Upper lobe of left lung (tissue), 6 donors: ENCODE data around the gene RNH1. TPM values are rescaled to one million over a fixed set of nuclear protein-coding genes. Genes with fewer than 3 reads are reported as not detected.

ENCODE experiments used
- ATAC-seq, 2 donors: fragments of 200-7000 bp; cut with Tn5 transposase; one replicate each; pipeline ENCODE4 v1.9.1; 2022; ENCODE audit warnings: mild to moderate bottlenecking in 2 of 2, moderate library complexity in 2 of 2; ENCODE audit not compliant: low FRiP score in 2 of 2
- DNase-seq, 2 donors: peaks; one replicate each; pipeline ENCODE4 v3.0.0-alpha.2; 2019 to 2020
- H3K27ac ChIP-seq, 4 donors: fragments of 200-600 bp; sonication (generic); one replicate each; pipeline ENCODE4 v1.5.1; 2016 to 2019
- H3K27me3 ChIP-seq, 4 donors: fragments of 200-600 bp; sonication (generic); one replicate each; pipeline ENCODE4 v1.5.1; 2017 to 2019
- H3K36me3 ChIP-seq, 4 donors: fragments of 200-600 bp; sonication (generic); one replicate each; pipeline ENCODE4 v1.5.1; 2016 to 2019
- H3K4me1 ChIP-seq, 4 donors: fragments of 200-600 bp; sonication (generic); one replicate each; pipeline ENCODE4 v1.5.1; 2018 to 2019
- H3K4me3 ChIP-seq, 4 donors: fragments of 200-600 bp; sonication (generic); one replicate each; pipeline ENCODE4 v1.5.1; 2017 to 2019; ENCODE audit warnings: mild to moderate bottlenecking in 2 of 4, moderate library complexity in 1 of 4
- H3K9me3 ChIP-seq, 4 donors: fragments of 200-600 bp; sonication (generic); one replicate each; pipeline ENCODE4 v1.5.1; 2018 to 2019
- EP300 ChIP-seq, 4 donors: sonication (generic); formaldehyde crosslinking; IDR thresholded peaks; one replicate each; pipeline ENCODE4 v1.5.1; 2017; ENCODE audit warnings: antibody characterized with exemption in 4 of 4, control low read depth in 2 of 4
- POLR2A ChIP-seq, 4 donors: fragments of 450-650 bp; IDR thresholded peaks; one replicate each; pipeline ENCODE4 v1.5.1; 2016 to 2017; ENCODE audit warnings: antibody characterized with exemption in 4 of 4, mild to moderate bottlenecking in 2 of 4
- POLR2AphosphoS5 ChIP-seq, 2 donors: sonication (generic); formaldehyde crosslinking; IDR thresholded peaks; one replicate each; pipeline ENCODE4 v1.5.1; 2017; ENCODE audit warnings: antibody characterized with exemption in 2 of 2
- WGBS, 2 donors: methylation state at CpG; one replicate each; pipeline ENCODE4 v1.1.5; 2017 to 2018; 5-methylcytosine and 5-hydroxymethylcytosine counted together
- total RNA-seq, 6 donors: library from RNA; depleted of rRNA in 4 of 6; stranded (reverse); fragments of >200 nt in 4 of 6; gene quantifications; one replicate each; pipeline versions ENCODE4 v1.1.0 to v1.2.1, GENCODE V29; 2016 to 2021
- TF ChIP-seq, protein P1 (sequence below), 6 experiments: fragments of 450-650 bp in 4 of 6; fragments of 200-600 bp in 2 of 6; sonication (generic) in 2 of 6; IDR thresholded peaks; one replicate each; pipeline ENCODE4 v1.5.1; 2016 to 2019; ENCODE audit warnings: antibody characterized with exemption in 6 of 6
- donor health status: DM: no; HTN: no; CAD: no; lungs with moderate emphysema.
- donor health status: DM: no; HTN: yes; CAD: no; lungs with severe emphysema.

The RNH1 gene
- total RNA-seq, 6 donors from 2014 or later: 236 to 374 (median 339) TPM

DNA sequence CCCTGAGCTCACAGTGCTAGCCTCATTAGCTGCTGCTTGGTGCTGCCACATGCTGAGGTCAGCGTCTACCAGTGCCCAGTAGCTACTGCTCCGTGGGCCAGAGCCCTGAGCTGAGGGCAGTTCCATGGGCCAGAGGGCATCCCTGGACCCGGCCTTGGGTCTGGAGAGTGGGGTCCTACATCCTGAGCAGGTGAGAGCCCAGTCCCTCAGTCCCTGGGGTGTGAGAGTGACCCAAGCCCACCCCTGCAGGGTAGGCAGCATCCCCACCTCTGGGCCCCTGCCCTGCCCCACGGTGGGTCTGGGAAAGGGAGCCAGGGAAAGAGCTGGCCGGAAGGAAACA is 43.7 kb upstream of the RNH1 start:
- DNase-seq (no peak), ATAC-seq (no peak)
- no peak overlapping the region for H3K27ac ChIP-seq
- 88 to 100% methylated on average over 1 to 4 of the region's 5 CpGs for WGBS, 2 donors
- peaks cover 0 to 14% (median 5%) of the 10 kb centered on the region in 4 donors for H3K27me3 ChIP-seq
- no peaks in the 10 kb centered on the region for H3K9me3 ChIP-seq
- H3K36me3 ChIP-seq: no peaks in the 10 kb centered on the region
- H3K4me3 ChIP-seq: no peak overlapping the region
- H3K4me1 ChIP-seq: peaks cover 13 to 18% (median 17%) of the 10 kb centered on the region in 4 donors
- TF ChIP-seq EP300 (IDR thresholded peaks at IDR 0.05) (no peak), POLR2A (IDR thresholded peaks at IDR 0.05) (no peak), POLR2AphosphoS5 (IDR thresholded peaks at IDR 0.05) (no peak)
- TF ChIP-seq, protein P1, sequence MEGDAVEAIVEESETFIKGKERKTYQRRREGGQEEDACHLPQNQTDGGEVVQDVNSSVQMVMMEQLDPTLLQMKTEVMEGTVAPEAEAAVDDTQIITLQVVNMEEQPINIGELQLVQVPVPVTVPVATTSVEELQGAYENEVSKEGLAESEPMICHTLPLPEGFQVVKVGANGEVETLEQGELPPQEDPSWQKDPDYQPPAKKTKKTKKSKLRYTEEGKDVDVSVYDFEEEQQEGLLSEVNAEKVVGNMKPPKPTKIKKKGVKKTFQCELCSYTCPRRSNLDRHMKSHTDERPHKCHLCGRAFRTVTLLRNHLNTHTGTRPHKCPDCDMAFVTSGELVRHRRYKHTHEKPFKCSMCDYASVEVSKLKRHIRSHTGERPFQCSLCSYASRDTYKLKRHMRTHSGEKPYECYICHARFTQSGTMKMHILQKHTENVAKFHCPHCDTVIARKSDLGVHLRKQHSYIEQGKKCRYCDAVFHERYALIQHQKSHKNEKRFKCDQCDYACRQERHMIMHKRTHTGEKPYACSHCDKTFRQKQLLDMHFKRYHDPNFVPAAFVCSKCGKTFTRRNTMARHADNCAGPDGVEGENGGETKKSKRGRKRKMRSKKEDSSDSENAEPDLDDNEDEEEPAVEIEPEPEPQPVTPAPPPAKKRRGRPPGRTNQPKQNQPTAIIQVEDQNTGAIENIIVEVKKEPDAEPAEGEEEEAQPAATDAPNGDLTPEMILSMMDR (IDR thresholded peaks at IDR 0.05): no peak

DNA sequence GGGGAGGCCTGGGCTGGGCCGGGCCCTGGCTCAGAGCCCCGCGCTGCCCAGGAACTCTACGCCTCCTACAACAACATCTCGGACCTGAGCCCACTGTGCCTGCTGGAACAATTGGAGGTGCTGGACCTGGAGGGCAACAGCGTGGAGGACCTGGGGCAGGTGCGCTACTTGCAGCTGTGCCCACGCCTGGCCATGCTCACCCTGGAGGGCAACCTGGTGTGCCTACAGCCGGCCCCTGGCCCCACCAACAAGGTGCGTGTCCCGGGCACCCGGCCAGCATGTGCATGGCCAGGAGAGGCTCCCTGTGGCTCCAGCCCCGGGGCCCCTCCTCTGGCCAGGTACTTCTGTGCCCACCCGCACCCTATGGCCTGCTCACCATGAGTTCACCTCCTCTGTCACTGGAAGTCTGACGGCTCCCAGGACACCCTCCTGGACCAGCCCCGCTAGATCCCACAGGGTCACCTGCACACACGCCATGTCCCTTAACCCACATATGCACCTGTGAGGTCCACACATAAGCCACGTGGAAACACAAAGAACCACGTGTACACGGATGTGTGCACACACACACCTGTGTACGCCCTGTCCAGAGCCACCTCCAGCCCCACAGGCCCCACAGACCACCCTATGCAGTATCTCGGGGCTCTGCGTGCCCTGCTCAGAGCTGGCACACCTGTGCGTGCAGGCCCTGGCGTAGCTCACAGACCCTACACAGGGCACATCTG is 43.1 kb upstream of the RNH1 start:
- Histone ChIP-seq H3K27me3 (peaks cover 0 to 8% (median 1%) of the 10 kb centered on the region in 4 donors), H3K9me3 (no peaks in the 10 kb centered on the region), H3K4me1 (peaks cover 8 to 13% (median 11%) of the 10 kb centered on the region in 4 donors), H3K4me3 (no peak overlapping the region), H3K27ac (no peak overlapping the region), H3K36me3 (no peaks in the 10 kb centered on the region)
- DNase-seq: peak in 1 of 2 donors; percentile 73
- TF ChIP-seq POLR2A (IDR thresholded peaks at IDR 0.05) (no peak), EP300 (IDR thresholded peaks at IDR 0.05) (no peak), POLR2AphosphoS5 (IDR thresholded peaks at IDR 0.05) (no peak)
- TF ChIP-seq, protein P1 (IDR thresholded peaks at IDR 0.05): no peak
- no peak for ATAC-seq
- 95% methylated on average over 9 to 17 of the region's 25 CpGs for WGBS, 2 donors

DNA sequence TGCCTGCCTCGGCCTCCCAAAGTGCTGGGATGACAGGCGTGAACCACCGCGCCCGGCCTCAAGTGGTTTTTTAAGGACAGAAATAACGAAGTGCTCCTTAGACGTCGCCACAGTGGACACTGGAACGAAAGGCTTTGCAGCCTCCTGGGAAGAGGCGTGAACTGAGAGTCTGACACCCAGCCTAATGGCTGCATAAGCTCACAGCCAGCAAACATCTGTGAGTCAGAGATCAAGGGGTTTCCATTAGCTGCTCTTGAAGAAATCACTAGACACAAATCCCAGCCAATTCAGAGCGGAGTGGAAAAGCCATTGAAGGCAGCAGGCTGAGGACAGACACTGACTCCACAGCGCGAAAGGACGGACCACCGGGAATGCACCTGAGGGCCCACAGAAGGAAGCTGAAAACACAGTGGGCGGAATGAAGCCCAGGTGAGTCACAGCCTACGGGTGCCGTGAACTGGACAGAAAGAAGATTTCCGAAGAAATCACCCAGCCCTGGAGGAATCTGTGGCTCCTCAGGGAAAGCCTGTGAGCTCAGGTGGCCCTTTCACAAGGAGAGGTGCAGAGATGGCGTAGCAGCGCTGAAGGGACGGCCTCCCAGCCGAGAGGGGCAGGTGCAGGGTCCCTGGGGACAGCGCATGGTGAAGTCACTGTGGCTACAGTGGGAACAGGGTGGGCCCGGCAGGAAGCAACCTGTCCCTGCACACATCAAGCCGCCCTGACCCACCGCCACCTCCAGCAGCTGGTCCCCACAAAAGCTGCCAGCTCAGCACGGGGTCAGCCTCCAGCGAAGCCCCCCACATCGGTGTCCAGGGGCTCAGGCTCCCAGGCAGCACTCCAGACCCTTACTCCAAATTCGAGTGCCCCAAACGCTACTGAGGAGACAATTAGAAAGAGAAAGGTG is 41.9 kb upstream of the RNH1 start:
- WGBS, 2 donors: 84 to 90% methylated on average over 24 to 31 of the region's 32 CpGs
- TF ChIP-seq, protein P1 (IDR thresholded peaks at IDR 0.05): no peak
- TF ChIP-seq POLR2AphosphoS5 (IDR thresholded peaks at IDR 0.05): no peak
- TF ChIP-seq POLR2A (IDR thresholded peaks at IDR 0.05): no peak
- no peak for TF ChIP-seq EP300 (IDR thresholded peaks at IDR 0.05)
- H3K4me1 ChIP-seq: peaks cover 0 to under 1% (median under 1%) of the 10 kb centered on the region in 4 donors
- DNase-seq (peak in 1 of 2 donors; percentile 58), ATAC-seq (no peak)
- no peaks in the 10 kb centered on the region for H3K36me3 ChIP-seq
- no peaks in the 10 kb centered on the region for H3K9me3 ChIP-seq
- H3K4me3 ChIP-seq: no peak overlapping the region
- H3K27me3 ChIP-seq: no peaks in the 10 kb centered on the region
- no peak overlapping the region for H3K27ac ChIP-seq

DNA sequence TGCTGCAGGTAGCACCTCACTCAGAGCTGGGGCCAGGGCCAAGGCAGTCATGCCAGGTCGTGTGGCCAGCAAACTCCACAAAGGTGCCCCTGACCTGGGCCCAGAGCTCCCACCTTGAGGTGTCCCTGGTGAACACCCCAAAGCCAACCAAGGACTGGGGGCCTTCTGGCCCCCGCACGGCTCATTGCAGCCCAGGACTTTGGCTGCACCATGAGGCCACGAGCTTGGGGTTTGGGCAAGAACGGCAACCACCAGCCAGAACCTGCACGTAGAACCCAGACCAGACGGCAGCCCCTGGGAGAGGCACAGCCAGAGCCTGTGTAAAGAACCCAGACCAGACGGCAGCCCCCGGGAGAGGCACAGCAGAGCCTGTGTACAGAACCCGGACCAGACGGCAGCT is 38.1 kb upstream of the RNH1 start:
- peak in 1 of 2 donors; percentile 44 for DNase-seq
- TF ChIP-seq EP300 (IDR thresholded peaks at IDR 0.05): no peak
- no peak for TF ChIP-seq POLR2A (IDR thresholded peaks at IDR 0.05)
- TF ChIP-seq POLR2AphosphoS5 (IDR thresholded peaks at IDR 0.05): no peak
- TF ChIP-seq, protein P1 (IDR thresholded peaks at IDR 0.05): no peak
- Histone ChIP-seq H3K9me3 (no peaks in the 10 kb centered on the region), H3K4me3 (no peak overlapping the region), H3K4me1 (no peaks in the 10 kb centered on the region), H3K27ac (no peak overlapping the region), H3K27me3 (no peaks in the 10 kb centered on the region), H3K36me3 (no peaks in the 10 kb centered on the region)
- no peak for ATAC-seq
- WGBS, 2 donors: 82 to 96% methylated on average over 5 to 10 of the region's 11 CpGs
